Fibroblast of lung (primary cell): ENCODE measurements around the gene SYN1.

Experiments
- EZH2 ChIP-seq: IDR thresholded peaks from 2 replicates; pipeline ENCODE4 v1.5.1; 2012; ENCODE audit warnings: low read length, control low read depth, mild to moderate bottlenecking; ENCODE audit errors: missing control alignments
- TF ChIP-seq, protein P1 (sequence below), 2 donors: IDR thresholded peaks in 1 of 2; conservative IDR thresholded peaks in 1 of 2; 1 replicate in 1 of 2; 2 replicates in 1 of 2; pipeline ENCODE4 v1.5.1; 2011 to 2012; ENCODE audit warnings: low read length in 2 of 2, control low read depth in 1 of 2, inconsistent platforms in 1 of 2, low read depth in 1 of 2, mild to moderate bottlenecking in 1 of 2

- TF ChIP-seq EZH2 = no peak
- TF ChIP-seq, protein P1, sequence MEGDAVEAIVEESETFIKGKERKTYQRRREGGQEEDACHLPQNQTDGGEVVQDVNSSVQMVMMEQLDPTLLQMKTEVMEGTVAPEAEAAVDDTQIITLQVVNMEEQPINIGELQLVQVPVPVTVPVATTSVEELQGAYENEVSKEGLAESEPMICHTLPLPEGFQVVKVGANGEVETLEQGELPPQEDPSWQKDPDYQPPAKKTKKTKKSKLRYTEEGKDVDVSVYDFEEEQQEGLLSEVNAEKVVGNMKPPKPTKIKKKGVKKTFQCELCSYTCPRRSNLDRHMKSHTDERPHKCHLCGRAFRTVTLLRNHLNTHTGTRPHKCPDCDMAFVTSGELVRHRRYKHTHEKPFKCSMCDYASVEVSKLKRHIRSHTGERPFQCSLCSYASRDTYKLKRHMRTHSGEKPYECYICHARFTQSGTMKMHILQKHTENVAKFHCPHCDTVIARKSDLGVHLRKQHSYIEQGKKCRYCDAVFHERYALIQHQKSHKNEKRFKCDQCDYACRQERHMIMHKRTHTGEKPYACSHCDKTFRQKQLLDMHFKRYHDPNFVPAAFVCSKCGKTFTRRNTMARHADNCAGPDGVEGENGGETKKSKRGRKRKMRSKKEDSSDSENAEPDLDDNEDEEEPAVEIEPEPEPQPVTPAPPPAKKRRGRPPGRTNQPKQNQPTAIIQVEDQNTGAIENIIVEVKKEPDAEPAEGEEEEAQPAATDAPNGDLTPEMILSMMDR (conservative IDR thresholded peaks at IDR 0.05 in 1 of 2, IDR thresholded peaks at IDR 0.05 in 1 of 2; ENCODE audit: low read depth in 1 of 2, low read length in 2 of 2) = no peak
Observed at GRCh38 chrX:47659421-47659726, 39.7 kb upstream of the SYN1 start.
